Ovary (tissue), 9 donors: ENCODE measurements around the gene ACAP2. TPM values are rescaled to one million over a fixed set of nuclear protein-coding genes. Genes with fewer than 3 reads are reported as not detected.

Experiments
- DNase-seq, 5 donors: peaks; one replicate each; pipeline ENCODE4 v3.0.0-alpha.2; 2019 to 2020
- H3K27ac ChIP-seq, 2 donors: fragments of 200-600 bp; one replicate each; pipeline versions ENCODE4 v1.5.1 to v1.8.0; 2019 to 2022
- H3K27me3 ChIP-seq: fragments of 200-600 bp; one replicate; pipeline ENCODE4 v1.8.0; 2022
- H3K36me3 ChIP-seq: fragments of 200-600 bp; sonication (generic); one replicate; pipeline ENCODE4 v1.5.1; 2019
- H3K4me1 ChIP-seq: one replicate; pipeline ENCODE4 v1.8.1; 2013; ENCODE audit warnings: mild to moderate bottlenecking, moderate library complexity; ENCODE audit not compliant: insufficient read depth
- H3K4me3 ChIP-seq: fragments of 200-600 bp; sonication (generic); one replicate; pipeline ENCODE4 v1.5.1; 2017
- H3K9me3 ChIP-seq, 2 donors: fragments of 200-600 bp in 1 of 2; sonication (generic) in 1 of 2; one replicate each; pipeline versions ENCODE4 v1.5.1 to v1.8.1; 2013 to 2019; ENCODE audit warnings: mild to moderate bottlenecking in 1 of 2, moderate library complexity in 1 of 2
- EP300 ChIP-seq: sonication (generic); formaldehyde crosslinking; IDR thresholded peaks from one replicate; pipeline ENCODE4 v1.6.1; 2017; ENCODE audit warnings: antibody characterized with exemption
- POLR2A ChIP-seq: fragments of 450-650 bp; IDR thresholded peaks from one replicate; pipeline ENCODE4 v1.6.1; 2017; ENCODE audit warnings: antibody characterized with exemption, mild to moderate bottlenecking, moderate library complexity
- WGBS, 3 donors: extraction: QIAGEN DNeasy Blood & Tissue Kit in 1 of 3; methylation state at CpG; one replicate each; pipeline versions ENCODE4 v1.1.5 to v1.1.7; 2013 to 2017; 5-methylcytosine and 5-hydroxymethylcytosine counted together
- intact Hi-C, 4 donors: fragments of 100-400 bp; cut with DNase I; formaldehyde crosslinking; loops; one replicate each; pipeline versions ENCODE4 v1.11.0 to v1.15.1; 2022 to 2023
- polyA plus RNA-seq, 2 donors: library from polyadenylated mRNA; stranded (reverse); fragments of 200-250 nt in 1 of 2; fragments of 350-450 nt in 1 of 2; fragmentation: Illumina TruSeq in 1 of 2; extraction: RNeasy Lipid Tissue Mini Kit (QIAGEN cat#74804) in 1 of 2; gene quantifications; one replicate each; pipeline ENCODE4 v1.2.3, GENCODE V29; 2013 to 2014
- total RNA-seq, 7 donors: library from RNA; depleted of rRNA in 2 of 7; stranded (reverse); fragments of >200 nt in 2 of 7; fragmentation: NEBNext Ultra II Directional in 3 of 7; extraction: Animal tissue kit (Norgen Biotek cat#: 25700) in 3 of 7; gene quantifications; one replicate each; pipeline versions ENCODE4 v1.1.0 to v1.2.4, GENCODE V29; 2016 to 2023
- TF ChIP-seq, protein P1 (sequence below), 3 donors: fragments of 450-650 bp in 2 of 3; fragments of 200-600 bp in 1 of 3; IDR thresholded peaks; one replicate each; pipeline versions ENCODE4 v1.5.1 to v1.8.0; 2016 to 2022; ENCODE audit warnings: antibody characterized with exemption in 3 of 3, mild to moderate bottlenecking in 1 of 3
- donor health status: DM: no; HTN: no; CAD: no; lungs with moderate emphysema.
- donor health status: DM: no; HTN: no; CAD: no.
- donor health status: Bipolar disorder and iron deficiency.
- donor health status: DM: yes; HTN: yes; CAD: no.
- donor health status: DM: no; HTN: no; CAD: no.
- donor health status: DM: yes; HTN: yes; CAD: no.

Gene ACAP2
- total and polyA plus RNA-seq, 9 donors: 15.1 to 66.8 (median 49.4) TPM

DNA sequence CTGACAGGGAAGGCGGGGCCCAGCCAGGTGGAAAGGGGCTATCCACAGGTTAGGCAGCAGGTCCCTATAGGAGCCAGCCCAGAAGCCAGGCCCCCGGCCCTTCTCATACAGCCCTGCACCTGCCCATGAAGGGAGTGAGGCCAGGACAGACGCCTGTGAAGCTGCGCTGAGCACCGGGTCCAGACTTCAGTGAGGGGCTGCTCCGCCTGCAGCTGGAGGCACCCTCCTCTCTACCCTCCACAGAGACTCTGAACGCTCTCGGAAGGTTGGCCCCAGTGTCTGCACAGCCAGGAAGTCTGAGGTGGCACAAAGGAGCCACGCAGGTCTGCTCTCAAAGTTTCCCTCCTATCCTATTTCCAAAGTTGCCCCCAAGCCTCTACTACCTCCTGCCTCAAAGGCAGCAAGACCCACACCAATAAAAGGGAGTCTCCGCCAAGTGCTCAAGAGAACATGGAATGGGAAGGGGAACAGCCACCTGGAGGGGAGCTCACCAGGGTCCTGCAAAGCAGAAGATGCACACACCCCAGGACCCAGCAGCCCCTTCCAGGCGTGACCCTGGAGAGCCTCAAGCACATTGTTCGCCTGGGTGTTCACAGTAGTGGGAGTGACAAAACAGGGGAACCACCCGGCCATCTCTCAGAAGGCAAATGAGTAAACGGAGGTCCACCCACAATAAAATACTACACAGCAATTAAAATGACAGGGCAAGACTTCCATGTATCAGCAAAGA lies 191.3 kb downstream of the ACAP2 start:
- no peak overlapping the region for H3K4me3 ChIP-seq
- intact Hi-C loops: loop anchor here (10.0 kb wide), 5 partner anchors 97 to 767 kb away; partner anchors contain the start of gene ATP13A3 (in 1 of the 4)
- H3K27me3 ChIP-seq: no peaks in the 10 kb centered on the region
- TF ChIP-seq, protein P1, sequence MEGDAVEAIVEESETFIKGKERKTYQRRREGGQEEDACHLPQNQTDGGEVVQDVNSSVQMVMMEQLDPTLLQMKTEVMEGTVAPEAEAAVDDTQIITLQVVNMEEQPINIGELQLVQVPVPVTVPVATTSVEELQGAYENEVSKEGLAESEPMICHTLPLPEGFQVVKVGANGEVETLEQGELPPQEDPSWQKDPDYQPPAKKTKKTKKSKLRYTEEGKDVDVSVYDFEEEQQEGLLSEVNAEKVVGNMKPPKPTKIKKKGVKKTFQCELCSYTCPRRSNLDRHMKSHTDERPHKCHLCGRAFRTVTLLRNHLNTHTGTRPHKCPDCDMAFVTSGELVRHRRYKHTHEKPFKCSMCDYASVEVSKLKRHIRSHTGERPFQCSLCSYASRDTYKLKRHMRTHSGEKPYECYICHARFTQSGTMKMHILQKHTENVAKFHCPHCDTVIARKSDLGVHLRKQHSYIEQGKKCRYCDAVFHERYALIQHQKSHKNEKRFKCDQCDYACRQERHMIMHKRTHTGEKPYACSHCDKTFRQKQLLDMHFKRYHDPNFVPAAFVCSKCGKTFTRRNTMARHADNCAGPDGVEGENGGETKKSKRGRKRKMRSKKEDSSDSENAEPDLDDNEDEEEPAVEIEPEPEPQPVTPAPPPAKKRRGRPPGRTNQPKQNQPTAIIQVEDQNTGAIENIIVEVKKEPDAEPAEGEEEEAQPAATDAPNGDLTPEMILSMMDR (IDR thresholded peaks at IDR 0.05): no peak
- TF ChIP-seq EP300: no peak
- TF ChIP-seq POLR2A: no peak
- H3K36me3 ChIP-seq: no peaks in the 10 kb centered on the region
- WGBS, 3 donors: 92 to 94% (median 93%) methylated on average over 14 of the region's 14 CpGs
- peak in 3 of 5 donors; percentile 18 to 31 (median 20) for DNase-seq
- H3K27ac ChIP-seq: no peak overlapping the region
- H3K9me3 ChIP-seq: no peaks in the 10 kb centered on the region
- H3K4me1 ChIP-seq: no peaks in the 10 kb centered on the region

DNA sequence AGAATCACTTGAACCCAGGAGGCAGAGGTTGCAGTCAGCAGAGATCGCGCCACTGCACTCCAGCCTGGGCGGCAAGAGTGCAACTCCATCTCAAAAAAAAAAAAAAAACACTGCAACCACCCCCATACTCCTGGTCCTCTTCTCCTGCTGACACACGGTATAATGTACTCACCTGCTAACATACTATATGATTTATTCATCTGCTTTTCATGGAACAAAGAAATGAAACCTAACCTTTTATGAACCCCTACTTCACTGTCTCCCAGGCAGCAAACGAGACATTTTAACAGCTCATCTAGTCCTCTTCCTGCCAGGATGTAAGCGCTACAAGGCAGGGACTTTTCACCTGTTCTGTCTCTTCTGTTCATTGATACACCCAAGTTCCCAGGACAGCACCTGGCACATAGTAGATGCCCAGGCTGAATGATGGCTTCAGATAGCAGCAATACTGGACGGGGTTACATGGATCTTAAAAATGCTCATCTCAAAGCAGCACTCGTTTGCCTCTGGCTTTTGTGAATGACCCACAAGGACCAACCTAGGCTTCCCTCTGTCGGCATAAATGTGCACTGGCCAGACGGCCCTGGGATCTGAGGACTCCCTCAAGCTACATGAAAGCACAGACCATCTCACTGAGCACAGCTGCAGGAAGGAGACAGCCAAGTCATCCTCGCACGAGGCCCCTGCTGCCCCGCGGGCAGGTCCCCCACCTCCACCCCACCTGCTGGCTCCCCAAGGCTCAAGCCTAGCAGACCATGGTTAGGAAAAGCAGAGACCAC lies 192.2 kb downstream of the ACAP2 start:
- TF ChIP-seq POLR2A (no peak), EP300 (no peak)
- TF ChIP-seq, protein P1 (IDR thresholded peaks at IDR 0.05): peak in 1 of 3 donors; percentile 18
- DNase-seq: peak in 3 of 5 donors; percentile 35 to 54 (median 37)
- Histone ChIP-seq H3K36me3 (no peaks in the 10 kb centered on the region), H3K27ac (no peak overlapping the region), H3K4me3 (no peak overlapping the region), H3K27me3 (no peaks in the 10 kb centered on the region), H3K4me1 (no peaks in the 10 kb centered on the region), H3K9me3 (no peaks in the 10 kb centered on the region)
- 52 to 66% (median 59%) methylated on average over 14 of the region's 14 CpGs for WGBS, 3 donors
- intact Hi-C loops: loop anchor here (10.0 kb wide), 5 partner anchors 96 to 766 kb away; partner anchors contain the start of gene ATP13A3 (in 1 of the 4)

DNA sequence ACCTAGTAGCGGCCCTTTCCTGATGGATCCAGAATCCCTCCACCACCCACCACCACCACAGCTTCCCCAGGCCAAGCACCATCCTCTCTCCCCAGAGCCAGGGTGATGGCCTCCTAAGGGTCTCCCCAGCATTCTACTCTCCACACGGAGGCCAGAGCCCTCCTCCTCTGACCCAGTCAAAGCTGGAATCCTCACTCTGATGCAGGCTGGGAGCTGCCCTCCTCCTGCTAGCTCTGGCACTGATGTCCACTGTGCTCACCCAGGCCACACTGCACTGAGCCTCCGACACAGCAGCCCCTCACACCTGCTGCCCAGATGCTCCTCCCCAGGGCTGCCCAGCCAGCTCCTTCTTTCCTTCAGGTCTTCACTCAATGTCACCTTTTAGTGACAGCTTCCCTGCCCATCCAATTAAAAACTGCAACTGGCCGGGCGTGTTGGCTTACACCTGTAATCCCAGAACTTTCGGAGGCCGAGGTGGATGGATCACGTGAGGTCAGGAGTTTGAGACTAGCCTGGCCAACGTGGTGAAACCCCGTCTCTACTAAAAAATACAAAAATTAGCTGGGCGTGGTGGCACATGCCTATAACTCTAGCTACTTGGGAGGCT lies 192.9 kb downstream of the ACAP2 start:
- intact Hi-C loops: loop anchor here (10.0 kb wide), 5 partner anchors 95 to 765 kb away; partner anchors contain the start of gene ATP13A3 (in 1 of the 4)
- Histone ChIP-seq H3K4me1 (no peaks in the 10 kb centered on the region), H3K27me3 (no peaks in the 10 kb centered on the region), H3K27ac (no peak overlapping the region), H3K4me3 (no peak overlapping the region), H3K36me3 (no peaks in the 10 kb centered on the region), H3K9me3 (no peaks in the 10 kb centered on the region)
- DNase-seq: peak in 2 of 5 donors; percentile 7 to 14
- 87 to 90% (median 89%) methylated on average over 11 of the region's 11 CpGs for WGBS, 3 donors
- TF ChIP-seq EP300 (no peak), POLR2A (no peak)
- TF ChIP-seq, protein P1 (IDR thresholded peaks at IDR 0.05): no peak

DNA sequence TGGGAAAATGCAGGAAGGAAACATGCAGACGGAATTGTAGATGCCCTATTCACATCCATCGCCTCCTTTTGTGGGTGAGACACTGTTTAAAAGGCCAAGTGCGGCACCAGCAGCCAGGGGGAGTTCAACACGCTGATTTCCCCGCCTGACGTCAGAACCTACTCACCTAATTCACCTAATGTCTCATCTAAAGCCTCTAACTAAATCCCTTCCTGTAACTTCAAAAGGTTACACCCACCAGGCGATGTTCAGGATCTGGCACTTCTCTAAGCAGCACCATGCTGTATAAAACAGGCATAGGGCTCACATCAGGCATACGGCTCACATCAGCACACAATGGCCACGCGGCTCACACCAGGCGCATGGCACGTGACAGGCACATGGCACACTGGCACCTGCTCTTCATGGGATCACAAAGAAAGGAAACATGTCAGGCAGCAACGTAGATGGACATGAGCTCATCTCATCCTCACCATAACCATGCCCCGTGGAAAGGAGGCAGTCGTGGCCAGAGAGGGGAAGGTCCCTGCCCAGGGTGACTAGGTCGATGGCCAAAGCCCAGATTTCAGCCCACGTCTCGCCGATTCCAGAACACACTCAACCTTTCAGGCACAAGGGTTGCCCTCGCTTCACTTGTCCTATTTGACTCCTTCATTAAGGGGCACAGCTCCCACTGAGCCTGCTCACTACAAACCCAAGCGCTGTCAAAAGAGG lies 193.6 kb downstream of the ACAP2 start:
- intact Hi-C loops: no loop called here
- Histone ChIP-seq H3K4me3 (no peak overlapping the region), H3K27ac (no peak overlapping the region), H3K9me3 (no peaks in the 10 kb centered on the region), H3K27me3 (no peaks in the 10 kb centered on the region), H3K36me3 (no peaks in the 10 kb centered on the region), H3K4me1 (no peaks in the 10 kb centered on the region)
- TF ChIP-seq EP300: no peak
- no peak for TF ChIP-seq POLR2A
- TF ChIP-seq, protein P1 (IDR thresholded peaks at IDR 0.05): no peak
- WGBS, 3 donors: 95 to 97% (median 97%) methylated on average over 21 of the region's 21 CpGs
- DNase-seq: peak in 2 of 5 donors; percentile 6 to 7
